WTC11 (cell line): Measurements from ENCODE around the gene TMEM165. TPM values are rescaled to one million over a fixed set of nuclear protein-coding genes. Genes with fewer than 3 reads are reported as not detected.

ENCODE experiments used
- ATAC-seq: fragments of 200-7000 bp; cut with Tn5 transposase; 2 replicates; pipeline ENCODE4 v1.10.0; 2021; ENCODE audit warnings: mild to moderate bottlenecking, moderate library complexity
- CTCF ChIA-PET: fragments of 300-600 bp; sonication (Branson Sonifier 250); formaldehyde crosslinking; loops from one replicate; lab custom pipeline; 2021; ENCODE audit warnings: antibody characterized with exemption; lab: Charles Lee
- POLR2A ChIA-PET: fragments of 350-600 bp; sonication (Branson Sonifier 250); formaldehyde crosslinking; loops from one replicate; lab custom pipeline; 2021; ENCODE audit warnings: antibody characterized with exemption; lab: Charles Lee
- DNase-seq: peaks from one replicate; pipeline ENCODE4 v3.0.0; 2021; ENCODE audit warnings: low spot score
- H3K27ac Mint-ChIP-seq: 2 replicates; pipeline ENCODE4 v1.8.0; 2021; ENCODE audit warnings: mixed read lengths
- H3K27me3 Mint-ChIP-seq: 2 replicates; pipeline ENCODE4 v1.8.0; 2021; ENCODE audit warnings: low read depth, mild to moderate bottlenecking, moderate library complexity, mixed read lengths
- H3K36me3 Mint-ChIP-seq: 2 replicates; pipeline ENCODE4 v1.8.0; 2021; ENCODE audit warnings: mixed read lengths
- H3K4me1 Mint-ChIP-seq: 2 replicates; pipeline ENCODE4 v1.8.0; 2022; ENCODE audit warnings: mixed read lengths
- H3K4me3 Mint-ChIP-seq: 2 replicates; pipeline ENCODE4 v1.8.0; 2021; ENCODE audit warnings: mild to moderate bottlenecking, moderate library complexity, mixed read lengths
- H3K9me3 Mint-ChIP-seq: 2 replicates; pipeline ENCODE4 v1.8.0; 2021; ENCODE audit warnings: mixed read lengths
- ATF1 ChIP-seq: sonication (generic); formaldehyde crosslinking; IDR thresholded peaks from 2 replicates; pipeline ENCODE4 v1.8.1; 2023; ENCODE audit warnings: mild to moderate bottlenecking, moderate library complexity, missing genetic modification reagents
- ERG ChIP-seq: fragments of 250-450 bp; sonication (Bioruptor Pico); IDR thresholded peaks from 2 replicates; pipeline ENCODE4 v1.8.0; 2021; ENCODE audit warnings: mild to moderate bottlenecking
- ESRRA ChIP-seq: sonication (generic); formaldehyde crosslinking; IDR thresholded peaks from 2 replicates; pipeline ENCODE4 v1.8.1; 2022; ENCODE audit warnings: mild to moderate bottlenecking, missing genetic modification reagents, borderline replicate concordance
- GRHL2 ChIP-seq: fragments of 250-450 bp; sonication (Bioruptor Pico); IDR thresholded peaks from 2 replicates; pipeline ENCODE4 v1.8.0; 2022; ENCODE audit warnings: mild to moderate bottlenecking, moderate library complexity; ENCODE audit not compliant: insufficient replicate concordance, severe bottlenecking
- HMGXB4 ChIP-seq: sonication (generic); formaldehyde crosslinking; IDR thresholded peaks from 2 replicates; pipeline ENCODE4 v1.8.1; 2023; ENCODE audit warnings: mild to moderate bottlenecking, moderate library complexity, missing genetic modification reagents
- KAT7 ChIP-seq: sonication (generic); formaldehyde crosslinking; IDR thresholded peaks from 2 replicates; pipeline ENCODE4 v1.8.1; 2023; ENCODE audit warnings: missing genetic modification reagents, mild to moderate bottlenecking, borderline replicate concordance
- NFE2L1 ChIP-seq: sonication (generic); formaldehyde crosslinking; IDR thresholded peaks from 2 replicates; pipeline ENCODE4 v1.8.1; 2023; ENCODE audit warnings: missing genetic modification reagents
- NR3C1 ChIP-seq: sonication (generic); formaldehyde crosslinking; conservative IDR thresholded peaks from 2 replicates; pipeline ENCODE4 v1.8.1; 2023; ENCODE audit warnings: low read depth, mild to moderate bottlenecking, missing genetic modification reagents
- RELA ChIP-seq: sonication (generic); formaldehyde crosslinking; IDR thresholded peaks from 2 replicates; pipeline ENCODE4 v1.8.1; 2022; ENCODE audit warnings: missing genetic modification reagents, mild to moderate bottlenecking, borderline replicate concordance
- ZNF232 ChIP-seq: sonication (generic); formaldehyde crosslinking; IDR thresholded peaks from 2 replicates; pipeline ENCODE4 v1.8.0; 2022; ENCODE audit warnings: mild to moderate bottlenecking, missing genetic modification reagents
- ZNF281 ChIP-seq: sonication (generic); formaldehyde crosslinking; IDR thresholded peaks from 2 replicates; pipeline ENCODE4 v1.8.0; 2023; ENCODE audit warnings: mild to moderate bottlenecking, missing genetic modification reagents
- total RNA-seq: library from RNA; stranded (reverse); gene quantifications from 3 replicates; pipeline ENCODE4 v1.2.3, GENCODE V29; 2021
- TF ChIP-seq, protein P1 (sequence below): fragments of 250-450 bp; sonication (Bioruptor Pico); IDR thresholded peaks from 2 replicates; pipeline ENCODE4 v1.9.0; 2021; ENCODE audit warnings: moderate library complexity, mild to moderate bottlenecking, inconsistent platforms, borderline replicate concordance
- TF ChIP-seq, protein P2 (sequence below): sonication (generic); formaldehyde crosslinking; IDR thresholded peaks from 2 replicates; pipeline ENCODE4 v1.8.1; 2022; ENCODE audit warnings: mild to moderate bottlenecking, moderate library complexity, missing genetic modification reagents
- TF ChIP-seq, protein P3 (sequence below): fragments of 250-450 bp; sonication (Bioruptor Pico); IDR thresholded peaks from 2 replicates; pipeline ENCODE4 v2.1.2; 2022; ENCODE audit warnings: mild to moderate bottlenecking, moderate library complexity

Gene TMEM165
- total RNA-seq, 1 experiment from 2014 or later: 88.6 TPM

- TF ChIP-seq ZNF281 (CRISPR knock-in tag) (no peak), ATF1 (CRISPR knock-in tag) (no peak), NFE2L1 (no peak), ERG (no peak)
- TF ChIP-seq, protein P1, sequence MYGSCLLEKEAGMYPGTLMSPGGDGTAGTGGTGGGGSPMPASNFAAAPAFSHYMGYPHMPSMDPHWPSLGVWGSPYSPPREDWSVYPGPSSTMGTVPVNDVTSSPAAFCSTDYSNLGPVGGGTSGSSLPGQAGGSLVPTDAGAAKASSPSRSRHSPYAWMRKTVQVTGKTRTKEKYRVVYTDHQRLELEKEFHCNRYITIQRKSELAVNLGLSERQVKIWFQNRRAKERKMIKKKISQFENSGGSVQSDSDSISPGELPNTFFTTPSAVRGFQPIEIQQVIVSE (CRISPR knock-in tag): no peak
Measured at GRCh38 chr4:55354648-55355047, 41.1 kb upstream of the TMEM165 start (continued).

GRCh38 chr4:55355555-55355954 lies 40.2 kb upstream of the TMEM165 start:
- H3K36me3 Mint-ChIP-seq: peaks cover 36% of the 10 kb centered on the region
- H3K4me3 Mint-ChIP-seq: no peak overlapping the region
- peaks cover 3% of the 10 kb centered on the region; the same call in 1 of the 2 replicates for H3K4me1 Mint-ChIP-seq
- ChIA-PET CTCF (interaction anchor here (1.1 kb wide), 1 partner anchor 10 kb away, joined by 3 read pairs; the partner anchor contains the start of gene SRD5A3), POLR2A (no interaction called here)
- TF ChIP-seq GRHL2 (CRISPR knock-in tag) (no peak), KAT7 (CRISPR knock-in tag) (no peak), ZNF232 (CRISPR knock-in tag) (no peak)
- TF ChIP-seq, protein P2, sequence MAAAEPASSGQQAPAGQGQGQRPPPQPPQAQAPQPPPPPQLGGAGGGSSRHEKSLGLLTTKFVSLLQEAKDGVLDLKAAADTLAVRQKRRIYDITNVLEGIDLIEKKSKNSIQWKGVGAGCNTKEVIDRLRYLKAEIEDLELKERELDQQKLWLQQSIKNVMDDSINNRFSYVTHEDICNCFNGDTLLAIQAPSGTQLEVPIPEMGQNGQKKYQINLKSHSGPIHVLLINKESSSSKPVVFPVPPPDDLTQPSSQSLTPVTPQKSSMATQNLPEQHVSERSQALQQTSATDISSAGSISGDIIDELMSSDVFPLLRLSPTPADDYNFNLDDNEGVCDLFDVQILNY (CRISPR knock-in tag): no peak
- DNase-seq (no peak), ATAC-seq (no peak)
- H3K27me3 Mint-ChIP-seq: no peaks in the 10 kb centered on the region
- H3K9me3 Mint-ChIP-seq: peaks cover 18% of the 10 kb centered on the region
- H3K27ac Mint-ChIP-seq: no peak overlapping the region

- peaks cover 32% of the 10 kb centered on the region for H3K36me3 Mint-ChIP-seq
- H3K9me3 Mint-ChIP-seq: peaks cover 18% of the 10 kb centered on the region
- no peak for ATAC-seq
- TF ChIP-seq, protein P3, sequence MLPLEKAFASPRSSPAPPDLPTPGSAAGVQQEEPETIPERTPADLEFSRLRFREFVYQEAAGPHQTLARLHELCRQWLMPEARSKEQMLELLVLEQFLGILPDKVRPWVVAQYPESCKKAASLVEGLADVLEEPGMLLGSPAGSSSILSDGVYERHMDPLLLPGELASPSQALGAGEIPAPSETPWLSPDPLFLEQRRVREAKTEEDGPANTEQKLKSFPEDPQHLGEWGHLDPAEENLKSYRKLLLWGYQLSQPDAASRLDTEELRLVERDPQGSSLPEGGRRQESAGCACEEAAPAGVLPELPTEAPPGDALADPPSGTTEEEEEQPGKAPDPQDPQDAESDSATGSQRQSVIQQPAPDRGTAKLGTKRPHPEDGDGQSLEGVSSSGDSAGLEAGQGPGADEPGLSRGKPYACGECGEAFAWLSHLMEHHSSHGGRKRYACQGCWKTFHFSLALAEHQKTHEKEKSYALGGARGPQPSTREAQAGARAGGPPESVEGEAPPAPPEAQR (CRISPR knock-in tag): no peak
- no peak for TF ChIP-seq HMGXB4
- TF ChIP-seq ESRRA (CRISPR knock-in tag): no peak
- TF ChIP-seq RELA (CRISPR knock-in tag): no peak
- no peak for TF ChIP-seq NR3C1 (CRISPR knock-in tag)
- peaks cover 5% of the 10 kb centered on the region for H3K4me1 Mint-ChIP-seq
- DNase-seq: no peak
- ChIA-PET CTCF (no interaction called here), POLR2A (no interaction called here)
- 0 out of 2 replicates have a peak overlapping the region, but pooled peaks have one; percentile 9 for H3K27ac Mint-ChIP-seq
- no peaks in the 10 kb centered on the region for H3K27me3 Mint-ChIP-seq
- no peak overlapping the region for H3K4me3 Mint-ChIP-seq
Measured at GRCh38 chr4:55356991-55357461, 38.7 kb upstream of the TMEM165 start.
